GM23338 (cell line): ENCODE results near the gene ZNF580. TPM values are rescaled to one million over a fixed set of nuclear protein-coding genes. Genes with fewer than 3 reads are reported as not detected.

Experiments used
- ATAC-seq: fragments of 200-7000 bp; cut with Tn5 transposase; 3 replicates; pipeline ENCODE4 v1.9.1; 2020
- DNase-seq: peaks from one replicate; pipeline ENCODE4 v3.0.0-alpha.2; 2015; ENCODE audit warnings: low spot score
- H2AFZ ChIP-seq: fragments of 200-600 bp; sonication (generic); 2 replicates; pipeline ENCODE4 v1.8.0; 2016; ENCODE audit warnings: antibody characterized with exemption, mild to moderate bottlenecking, moderate library complexity
- H3F3A ChIP-seq: fragments of 200-600 bp; sonication (generic); replicated peaks from 2 replicates; pipeline ENCODE4 v1.8.0; 2017; ENCODE audit warnings: antibody characterized with exemption, mixed run types, low read depth
- H3K27ac ChIP-seq: fragments of 200-600 bp; sonication (generic); 2 replicates; pipeline ENCODE4 v1.6.1; 2016; ENCODE audit warnings: low read depth
- H3K27me3 ChIP-seq: fragments of 200-600 bp; sonication (generic); 2 replicates; pipeline ENCODE4 v1.8.0; 2016; ENCODE audit warnings: mild to moderate bottlenecking, mixed run types, moderate library complexity; ENCODE audit not compliant: insufficient read depth
- H3K36me3 ChIP-seq: fragments of 200-600 bp; sonication (generic); 2 replicates; pipeline ENCODE4 v1.8.0; 2016; ENCODE audit warnings: mild to moderate bottlenecking; ENCODE audit not compliant: insufficient read depth
- H3K4me1 ChIP-seq: fragments of 200-600 bp; sonication (generic); 2 replicates; pipeline ENCODE4 v1.8.0; 2016; ENCODE audit warnings: mild to moderate bottlenecking, moderate library complexity; ENCODE audit not compliant: insufficient read depth
- H3K4me2 ChIP-seq: fragments of 200-600 bp; sonication (generic); 2 replicates; pipeline ENCODE4 v1.7.1; 2017; ENCODE audit warnings: mixed run types
- H3K4me3 ChIP-seq: fragments of 200-600 bp; sonication (generic); 2 replicates; pipeline ENCODE4 v1.6.1; 2016; ENCODE audit warnings: mixed run types
- H3K79me2 ChIP-seq: fragments of 200-600 bp; sonication (generic); replicated peaks from 2 replicates; pipeline ENCODE4 v1.8.0; 2017; ENCODE audit warnings: mild to moderate bottlenecking; ENCODE audit not compliant: insufficient read depth
- H3K9me2 ChIP-seq: fragments of 200-600 bp; sonication (generic); 2 replicates; pipeline ENCODE4 v1.8.0; 2017; ENCODE audit not compliant: insufficient read depth
- H4K20me1 ChIP-seq: fragments of 200-600 bp; sonication (generic); replicated peaks from 2 replicates; pipeline ENCODE4 v1.8.0; 2017; ENCODE audit warnings: mild to moderate bottlenecking; ENCODE audit not compliant: insufficient read depth
- H3K27ac Mint-ChIP-seq: 2 replicates; pipeline ENCODE4 v1.8.0; 2020; ENCODE audit warnings: inconsistent platforms, mild to moderate bottlenecking, moderate library complexity, mixed read lengths
- H3K27me3 Mint-ChIP-seq: 3 replicates; pipeline ENCODE4 v1.8.0; 2022; ENCODE audit warnings: low read depth, mild to moderate bottlenecking, moderate library complexity, mixed read lengths, inconsistent platforms; ENCODE audit not compliant: insufficient read depth, poor library complexity
- H3K36me3 Mint-ChIP-seq: 3 replicates; pipeline ENCODE4 v1.8.0; 2021; ENCODE audit warnings: low read depth, mild to moderate bottlenecking, inconsistent platforms, moderate library complexity, mixed read lengths
- H3K4me1 Mint-ChIP-seq: 3 replicates; pipeline ENCODE4 v1.8.0; 2020; ENCODE audit warnings: mild to moderate bottlenecking, inconsistent platforms, mixed read lengths
- H3K4me3 Mint-ChIP-seq: 3 replicates; pipeline ENCODE4 v1.8.0; 2021; ENCODE audit warnings: moderate library complexity, mild to moderate bottlenecking, inconsistent platforms, mixed read lengths
- H3K9me3 Mint-ChIP-seq: 3 replicates; pipeline ENCODE4 v1.8.0; 2020; ENCODE audit warnings: moderate library complexity, mild to moderate bottlenecking, inconsistent platforms, mixed read lengths
- ETS1 ChIP-seq: IDR thresholded peaks from 2 replicates; pipeline ENCODE4 v1.6.1; 2016; ENCODE audit warnings: antibody characterized with exemption
- EZH2 ChIP-seq: fragments of 200-600 bp; sonication (generic); IDR thresholded peaks from one replicate; pipeline ENCODE4 v1.8.0; 2017; ENCODE audit warnings: antibody characterized with exemption, mild to moderate bottlenecking, low read depth; ENCODE audit not compliant: unreplicated experiment
- EZH2phosphoT487 ChIP-seq: fragments of 200-600 bp; sonication (generic); IDR thresholded peaks from one replicate; pipeline ENCODE4 v1.8.1; 2018; ENCODE audit warnings: antibody characterized with exemption; ENCODE audit not compliant: unreplicated experiment
- JUNB ChIP-seq: IDR thresholded peaks from one replicate; pipeline ENCODE4 v1.6.1; 2016; ENCODE audit warnings: antibody characterized with exemption; ENCODE audit not compliant: unreplicated experiment
- NANOG ChIP-seq: IDR thresholded peaks from 2 replicates; pipeline ENCODE4 v1.6.1; 2016; ENCODE audit warnings: antibody characterized with exemption, borderline replicate concordance
- POLR2AphosphoS5 ChIP-seq: IDR thresholded peaks from 2 replicates; pipeline ENCODE4 v1.6.1; 2016; ENCODE audit warnings: antibody characterized with exemption, low read depth
- ZNF114 ChIP-seq: fragments of 250-450 bp; sonication (Bioruptor Pico); IDR thresholded peaks from 2 replicates; pipeline ENCODE4 v1.5.0; 2020; ENCODE audit warnings: mild to moderate bottlenecking, moderate library complexity
- polyA plus RNA-seq: library from polyadenylated mRNA; unstranded; fragments of >200 nt; fragmentation: Nextera tagmentation; extraction: Ambion mirVana; gene quantifications from 2 replicates; pipeline ENCODE4 v1.2.1, GENCODE V29; 2016
- total RNA-seq: library from RNA; depleted of rRNA; stranded (reverse); fragments of >200 nt; shearing (Covaris generic); gene quantifications from 2 replicates; pipeline ENCODE4 v1.2.3, GENCODE V29; 2014

The ZNF580 gene
- total and polyA plus RNA-seq, 2 experiments from 2014 or later = 18.7 to 23.6 TPM

- peak within 1 kb of the TSS; percentile 99 for H3K4me3 Mint-ChIP-seq
These were observed 40.8 kb upstream of the ZNF580 start, which contains the start of gene ZNF524 for GRCh38 chr19:55599842-55600661. TSS of gene ZNF524 (plus strand) at chr19:55600288. CDS start at chr19:55602113, 1,825 bp downstream.

DNA sequence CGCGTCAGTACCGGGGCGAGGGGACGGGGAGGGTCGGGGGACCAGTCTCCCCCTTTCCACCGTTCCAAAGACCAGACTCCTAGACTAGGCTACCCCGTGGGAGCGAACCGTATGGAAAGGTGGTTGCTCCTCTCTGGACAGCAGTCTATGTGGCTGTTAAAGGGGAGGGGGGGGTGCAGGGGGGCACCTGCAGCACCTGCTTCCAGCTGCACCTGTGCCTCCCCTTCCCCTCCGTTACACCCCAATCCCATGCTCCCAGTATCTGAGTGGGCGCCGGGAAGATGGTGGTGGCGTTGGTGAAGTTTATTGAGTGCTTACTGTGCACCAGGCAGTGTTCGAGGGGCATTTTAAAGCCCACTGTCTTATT, 40.2 kb upstream of the ZNF580 start:
- Mint-ChIP-seq H3K36me3 (peaks cover 19% of the 10 kb centered on the region), H3K27ac (0 out of 2 replicates have a peak overlapping the region, but pooled peaks have one; percentile 31), H3K4me1 (peaks cover 30% of the 10 kb centered on the region), H3K9me3 (peaks cover 6% of the 10 kb centered on the region), H3K4me3 (peak overlapping the region; percentile 74), H3K27me3 (peaks cover 30% of the 10 kb centered on the region)
- Histone ChIP-seq H3K79me2 (no peaks in the 10 kb centered on the region; the same call in 1 of the 2 replicates), H3K4me3 (peak overlapping the region; percentile 58), H3K27ac (no peak overlapping the region; the same call in 1 of the 2 replicates), H3K36me3 (0 out of 2 replicates have a peak, but pooled peaks cover 3% of the 10 kb centered on the region), H3K4me1 (peaks cover 18% of the 10 kb centered on the region), H3F3A (peaks cover 15% of the 10 kb centered on the region), H3K9me2 (no peaks in the 10 kb centered on the region), H3K4me2 (peak overlapping the region; percentile 95), H4K20me1 (no peaks in the 10 kb centered on the region), H2AFZ (no peak overlapping the region), H3K27me3 (no peaks in the 10 kb centered on the region)
- peak; percentile 67; the same call in 1 of the 2 replicates for TF ChIP-seq POLR2AphosphoS5
- no peak for TF ChIP-seq JUNB
- no peak for ATAC-seq
- no peak for DNase-seq

More at GRCh38 chr19:55599842-55600661, 40.8 kb upstream of the ZNF580 start, which contains the start of gene ZNF524:
- peaks cover 29% of the 10 kb centered on the region for H3K27me3 Mint-ChIP-seq
- Histone ChIP-seq H2AFZ (peak within 1 kb of the TSS; percentile 2; the same call in 1 of the 2 replicates), H3K4me2 (peak within 1 kb of the TSS; percentile 95), H3K9me2 (no peaks in the 10 kb centered on the region), H3K79me2 (no peaks in the 10 kb centered on the region; the same call in 1 of the 2 replicates), H3F3A (peaks cover 16% of the 10 kb centered on the region), H3K36me3 (0 out of 2 replicates have a peak, but pooled peaks cover 3% of the 10 kb centered on the region), H3K27ac (peak within 1 kb of the TSS; percentile 94), H4K20me1 (no peaks in the 10 kb centered on the region), H3K4me3 (peak within 1 kb of the TSS; percentile 58), H3K27me3 (no peaks in the 10 kb centered on the region), H3K4me1 (peaks cover 18% of the 10 kb centered on the region)
- H3K36me3 Mint-ChIP-seq = peaks cover 25% of the 10 kb centered on the region
- H3K27ac Mint-ChIP-seq = peak within 1 kb of the TSS; percentile 100
- ATAC-seq (peak; percentile 15), DNase-seq (peak; percentile 94)
- H3K9me3 Mint-ChIP-seq = peaks cover 6% of the 10 kb centered on the region
- H3K4me1 Mint-ChIP-seq = peaks cover 30% of the 10 kb centered on the region
- peak; percentile 51; the same call in 1 of the 2 replicates for TF ChIP-seq ETS1
- TF ChIP-seq EZH2phosphoT487 = no peak
- TF ChIP-seq ZNF114 (CRISPR knock-in tag) = 0 out of 2 replicates have a peak, but pooled peaks have one; percentile 71

- Histone ChIP-seq H3K79me2 (no peaks in the 10 kb centered on the region; the same call in 1 of the 2 replicates), H3K4me2 (peak overlapping the region; percentile 95), H2AFZ (no peak overlapping the region), H3K27ac (no peak overlapping the region; the same call in 1 of the 2 replicates), H3K4me1 (peaks cover 18% of the 10 kb centered on the region), H3F3A (peaks cover 20% of the 10 kb centered on the region), H3K9me2 (no peaks in the 10 kb centered on the region), H4K20me1 (no peaks in the 10 kb centered on the region), H3K4me3 (peak overlapping the region; percentile 58), H3K27me3 (no peaks in the 10 kb centered on the region), H3K36me3 (no peaks in the 10 kb centered on the region)
- Mint-ChIP-seq H3K9me3 (peaks cover 6% of the 10 kb centered on the region), H3K36me3 (peaks cover 15% of the 10 kb centered on the region), H3K27me3 (peaks cover 34% of the 10 kb centered on the region), H3K27ac (no peak overlapping the region; the same call in 1 of the 2 replicates), H3K4me3 (peak overlapping the region; percentile 74), H3K4me1 (peaks cover 30% of the 10 kb centered on the region)
- ATAC-seq = no peak
- TF ChIP-seq NANOG = no peak
- no peak for TF ChIP-seq ZNF114 (CRISPR knock-in tag)
- TF ChIP-seq EZH2 = no peak
- TF ChIP-seq EZH2phosphoT487 = no peak
- no peak for DNase-seq
These were observed 39.7 kb upstream of the ZNF580 start for GRCh38 chr19:55601084-55601483.
